Occipital lobe (tissue), 2 donors: ENCODE measurements around the gene CAPN12. TPM values are rescaled to one million over a fixed set of nuclear protein-coding genes. Genes with fewer than 3 reads are reported as not detected.

Experiments used
- DNase-seq: peaks from one replicate; lab custom pipeline; 2025; lab: John Stamatoyannopoulos, UW
- total RNA-seq: library from RNA; depleted of rRNA; stranded (reverse); fragments of >200 nt; gene quantifications from one replicate; pipeline ENCODE4 v1.2.3, GENCODE V29; 2014

Gene CAPN12
- total RNA-seq, 1 donor from 2014 or later = not detected

- DNase-seq = no peak
Measured at GRCh38 chr19:38697197-38697596, 47.1 kb downstream of the CAPN12 start.

- no peak for DNase-seq
Measured at GRCh38 chr19:38696729-38697055, 47.6 kb downstream of the CAPN12 start.

DNA sequence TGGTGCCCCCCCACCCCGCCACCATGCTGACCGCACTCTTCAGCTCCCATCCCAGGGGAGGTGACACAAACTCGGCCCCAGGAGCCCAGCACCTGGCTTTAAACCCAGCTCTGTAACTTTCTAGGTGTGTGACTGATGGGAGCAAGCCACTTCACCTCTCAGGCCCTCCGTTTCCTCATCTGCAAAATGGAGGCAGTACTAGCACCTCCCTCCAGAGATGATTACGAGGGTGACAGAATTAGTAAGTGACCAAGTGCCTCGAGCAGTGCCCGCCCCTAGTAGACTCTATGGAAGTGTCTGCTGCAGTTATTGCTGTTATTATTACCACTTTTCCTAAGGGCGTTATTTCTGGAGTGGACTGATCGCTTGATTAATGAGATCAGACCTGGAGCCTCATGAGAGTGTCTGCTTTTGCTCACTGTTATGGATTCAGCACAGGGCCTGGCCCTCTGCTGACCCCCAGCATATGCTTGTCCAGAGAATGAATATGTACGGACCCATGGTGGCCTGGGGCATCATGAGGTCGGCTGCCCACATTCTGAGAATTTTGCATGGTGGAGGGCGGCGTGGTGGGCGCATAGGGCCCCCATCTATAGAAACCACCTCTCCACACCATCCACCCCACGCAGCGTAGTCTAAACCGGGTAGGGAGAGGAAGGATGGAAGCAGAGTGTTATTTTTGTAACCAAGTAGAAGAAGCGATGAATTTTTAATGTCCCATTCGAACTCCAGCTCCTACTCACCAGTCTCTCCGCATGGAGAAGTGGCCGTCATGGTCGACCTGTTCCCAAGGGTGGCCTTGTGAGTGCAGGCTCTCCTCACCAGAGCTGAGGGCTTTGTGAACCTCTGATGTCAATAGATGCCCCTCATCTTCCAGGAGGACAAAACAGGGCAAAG, 48.2 kb downstream of the CAPN12 start:
- DNase-seq = no peak

GRCh38 chr19:38695317-38695683, 49.0 kb downstream of the CAPN12 start:
- no peak for DNase-seq

DNA sequence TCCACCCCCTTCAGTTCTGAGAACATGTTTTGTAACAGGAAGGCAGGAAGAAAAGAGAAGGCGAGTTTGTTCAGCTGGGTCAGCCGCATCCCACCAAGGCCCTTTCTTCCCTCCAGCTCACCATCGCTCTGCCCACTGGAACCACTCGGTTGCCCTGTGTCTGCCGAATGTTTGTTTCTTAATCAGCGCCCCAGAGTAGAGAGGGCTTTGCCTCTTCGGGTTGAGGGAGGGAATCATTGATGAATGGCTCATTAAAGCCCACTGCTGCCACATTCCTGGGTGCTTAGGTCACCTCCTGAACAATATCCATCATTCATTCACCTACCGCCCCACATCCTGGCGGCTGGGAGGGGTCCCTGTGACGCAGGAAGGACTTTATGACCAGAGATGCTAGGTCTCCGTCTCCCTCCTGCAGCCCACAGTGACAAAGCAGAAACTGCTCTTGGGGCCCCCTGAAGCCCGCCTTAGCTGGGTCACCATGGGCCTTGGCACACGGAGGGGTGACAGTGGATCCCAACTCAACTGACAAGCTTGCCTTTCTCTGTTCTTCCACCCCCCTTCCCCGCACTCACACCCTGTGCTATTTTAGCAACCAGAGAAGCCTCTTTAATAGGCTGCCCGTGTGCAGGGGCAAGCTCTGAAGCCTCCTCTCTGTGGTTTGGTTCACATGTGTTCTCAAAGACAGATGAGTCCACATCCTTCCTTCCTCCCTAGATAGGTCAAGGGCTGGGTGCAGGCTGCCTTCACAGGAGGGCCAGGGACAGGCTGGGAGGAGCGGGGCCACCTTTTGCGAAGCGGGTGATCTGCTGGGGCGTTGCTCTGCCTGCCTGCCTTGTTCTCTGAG, 50.7 kb downstream of the CAPN12 start:
- DNase-seq = no peak

DNA sequence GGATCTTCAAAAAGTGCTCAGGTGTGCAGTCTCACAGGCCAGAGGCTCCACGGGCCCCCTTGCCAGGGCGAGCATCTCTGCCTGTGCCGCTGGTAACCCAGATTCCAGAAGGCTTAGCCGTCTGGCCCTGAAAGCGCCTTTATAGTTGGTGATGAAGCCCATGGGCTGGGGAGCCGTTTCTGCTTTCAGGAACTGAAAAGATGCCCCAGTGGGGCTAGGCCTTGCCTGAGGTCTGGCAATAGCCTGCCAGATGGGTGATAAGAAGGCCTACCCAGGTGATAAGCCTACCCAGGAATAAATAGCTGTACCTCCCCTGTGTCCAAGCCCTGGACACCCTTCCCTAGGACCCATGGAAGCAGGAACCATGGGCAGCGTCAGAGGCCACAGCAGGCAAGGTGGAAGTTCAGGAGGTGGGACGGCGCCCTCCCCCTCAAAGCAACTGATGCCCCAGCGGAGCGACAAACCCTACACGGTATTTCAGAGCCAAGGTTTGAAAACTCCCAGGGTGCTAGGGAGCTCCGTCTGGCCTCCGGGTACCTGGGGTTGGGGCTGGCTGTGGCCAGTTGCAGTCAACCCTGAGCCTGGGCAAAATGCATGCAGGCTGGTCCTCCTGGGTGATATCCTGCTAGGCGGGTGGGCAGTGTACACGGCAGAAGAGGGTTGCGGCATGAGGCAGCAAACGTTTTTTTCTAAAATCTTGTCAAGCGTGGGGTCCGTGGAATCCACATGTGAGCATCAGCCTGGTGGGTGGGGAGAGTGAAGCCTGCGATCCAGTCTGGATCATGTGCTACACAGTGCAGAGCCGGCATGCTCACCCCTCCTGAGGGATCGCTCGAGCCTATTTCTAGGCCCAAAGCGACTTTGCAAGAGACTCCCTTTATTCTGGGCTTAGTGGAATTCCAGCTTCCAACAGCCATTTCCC, 51.6 kb downstream of the CAPN12 start:
- DNase-seq = no peak

- DNase-seq = no peak
Measured at GRCh38 chr19:38691938-38692457, 52.3 kb downstream of the CAPN12 start.

DNA sequence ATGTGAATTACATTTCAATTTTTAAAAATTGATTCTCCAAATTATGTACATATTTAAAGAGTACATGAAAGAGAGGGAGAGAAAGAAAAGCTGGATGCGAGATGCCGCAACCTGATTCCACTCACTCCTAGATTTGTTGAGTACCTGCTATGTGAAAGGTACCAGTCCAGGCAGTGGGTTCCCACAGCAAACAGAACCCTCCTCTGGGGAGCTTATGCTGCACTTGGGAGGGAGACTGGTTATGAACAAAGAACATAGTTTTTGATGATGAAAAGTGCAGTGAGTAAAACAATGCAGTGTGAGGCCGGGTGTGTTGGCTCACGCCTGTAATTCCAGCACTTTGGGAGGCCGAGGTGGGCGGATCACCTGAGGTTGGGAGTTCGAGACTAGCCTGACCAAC, 53.4 kb downstream of the CAPN12 start:
- DNase-seq = no peak

GRCh38 chr19:38690146-38690545, 54.1 kb downstream of the CAPN12 start:
- DNase-seq = no peak

GRCh38 chr19:38687837-38688378, 56.4 kb downstream of the CAPN12 start:
- DNase-seq = no peak

GRCh38 chr19:38686530-38686888, 57.8 kb downstream of the CAPN12 start:
- DNase-seq = no peak

DNA sequence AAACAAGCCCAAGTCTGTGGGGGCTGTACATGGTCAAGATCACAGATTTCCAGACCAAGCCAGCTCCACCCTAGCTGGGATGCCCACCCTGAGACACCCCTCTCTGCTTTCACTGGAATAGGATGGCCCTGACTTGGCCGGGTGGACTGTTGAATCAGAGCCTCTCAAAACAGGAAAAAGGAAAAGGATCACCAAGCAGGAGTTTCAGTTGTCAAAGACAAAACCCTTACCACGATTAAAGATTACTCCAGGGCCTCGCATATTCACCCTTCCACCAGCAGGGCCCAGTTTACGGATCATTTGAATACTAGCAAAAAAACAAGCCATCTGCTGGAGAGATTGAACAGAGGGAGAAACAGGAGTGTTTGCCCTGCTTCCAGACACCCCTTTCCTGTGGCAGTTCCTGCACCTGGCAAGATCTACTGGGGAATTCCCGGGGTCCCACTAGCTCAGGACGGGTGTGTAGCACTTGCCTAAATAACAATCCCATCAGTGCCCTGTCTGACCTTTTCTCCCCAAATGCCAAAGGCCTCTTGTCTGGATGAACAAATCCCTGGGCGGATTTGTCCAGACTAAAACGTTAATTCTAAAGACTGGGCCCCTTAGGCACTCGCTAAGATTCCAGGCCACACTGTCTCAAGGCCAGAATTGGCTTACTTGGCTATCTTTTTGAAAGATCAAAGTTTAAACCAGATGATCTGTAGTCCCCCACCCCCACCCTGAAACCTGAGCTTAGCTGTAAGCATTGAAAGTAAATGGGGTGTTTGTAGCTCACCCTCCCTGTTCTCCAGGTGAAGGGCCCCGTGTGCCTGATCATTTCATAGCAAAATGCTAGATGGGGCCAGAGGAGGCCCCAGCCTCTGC, 58.4 kb downstream of the CAPN12 start:
- DNase-seq = no peak

- DNase-seq = no peak
Measured at GRCh38 chr19:38684862-38685665, 59.2 kb downstream of the CAPN12 start.

GRCh38 chr19:38684078-38684861, 60.0 kb downstream of the CAPN12 start:
- no peak for DNase-seq

DNA sequence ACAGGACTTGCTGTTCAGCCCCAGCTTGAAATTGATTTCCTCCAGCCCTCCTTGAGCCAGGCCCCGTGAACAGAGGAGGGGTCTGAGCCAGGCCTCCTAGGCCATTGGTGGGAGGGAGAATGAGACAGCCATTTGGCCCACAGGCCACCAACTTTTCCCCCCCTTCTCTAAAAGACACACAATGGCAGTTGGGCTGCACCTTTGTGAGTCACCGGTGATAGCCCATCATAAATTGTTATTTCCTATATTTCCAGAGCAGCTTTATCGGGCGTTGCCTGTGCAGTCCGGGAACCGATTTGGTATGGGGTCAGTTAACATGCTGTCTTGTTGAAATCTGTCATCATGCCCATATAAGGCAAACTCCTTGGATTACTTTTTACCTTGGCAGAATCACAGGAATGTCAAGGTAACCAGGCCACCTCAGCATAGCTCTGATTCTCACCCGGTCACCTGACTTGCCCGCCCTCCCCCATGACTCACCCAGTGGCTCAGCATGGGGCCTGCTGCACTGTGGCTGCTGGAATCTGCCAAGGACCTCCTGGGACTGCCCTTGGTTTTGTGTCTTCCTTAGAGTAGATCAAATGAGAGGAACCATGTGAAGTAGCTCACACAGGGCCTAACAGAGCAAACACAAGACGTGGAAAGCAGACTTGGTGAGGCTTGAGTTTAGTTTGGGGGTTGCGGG, 60.7 kb downstream of the CAPN12 start:
- DNase-seq = peak; percentile 44

DNA sequence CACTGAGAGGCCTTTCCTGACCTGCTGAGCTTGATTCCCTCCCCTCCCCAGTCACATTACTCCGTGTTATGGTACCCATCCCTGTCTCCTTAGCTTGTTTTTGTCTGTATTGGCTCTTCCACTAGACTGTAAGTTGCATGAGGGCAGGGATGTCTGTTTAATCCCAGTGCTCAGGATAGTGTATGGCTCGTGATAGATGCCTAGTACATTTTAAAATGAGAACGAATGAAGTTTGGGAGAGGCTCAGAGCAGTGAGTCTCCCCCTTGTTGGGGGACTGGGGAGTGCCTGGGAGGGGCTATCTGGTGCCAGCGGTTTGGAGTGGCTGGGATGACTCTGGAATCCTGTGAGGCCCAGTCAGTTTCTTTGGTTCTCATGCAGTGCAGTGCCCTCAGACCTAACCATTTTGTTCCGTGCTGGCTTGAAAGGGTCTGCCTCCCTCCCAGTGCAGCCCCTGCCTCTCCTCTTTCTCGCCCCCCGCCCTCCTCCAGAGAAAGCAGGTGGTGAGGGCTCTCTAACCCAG, 61.3 kb downstream of the CAPN12 start:
- DNase-seq = no peak

GRCh38 chr19:38682195-38682867, 61.9 kb downstream of the CAPN12 start:
- DNase-seq = no peak
